Ammon's horn (tissue), 1 donor: ENCODE results near the gene GRIPAP1.

Experiments
- DNase-seq: peaks from one replicate; pipeline ENCODE4 v3.0.0-alpha.2; 2016; ENCODE audit warnings: low spot score

GRIPAP1 gene

GRCh38 chrX:49002091-49002935, at the start of gene GRIPAP1:
TSS of gene GRIPAP1 (minus strand) at chrX:49002264. CDS start at chrX:49002229, 35 bp downstream.
- peak; percentile 74 for DNase-seq

GRCh38 chrX:49043987-49044281, 41.9 kb upstream of the GRIPAP1 start:
- no peak for DNase-seq

GRCh38 chrX:49043220-49043986, 41.3 kb upstream of the GRIPAP1 start, which contains the start of gene TFE3:
TSS of gene TFE3 (minus strand) at chrX:49043357. CDS start at chrX:49043226, 131 bp downstream.
- DNase-seq, result peak; percentile 99

- no peak for DNase-seq
These were observed 40.6 kb upstream of the GRIPAP1 start for GRCh38 chrX:49042581-49043219.

- peak; percentile 9 for DNase-seq
These were observed 39.9 kb upstream of the GRIPAP1 start for GRCh38 chrX:49041744-49042580.

- DNase-seq, result no peak
These were observed 38.4 kb upstream of the GRIPAP1 start for GRCh38 chrX:49040376-49040955.

- peak; percentile 62 for DNase-seq
These were observed 37.7 kb upstream of the GRIPAP1 start for GRCh38 chrX:49039598-49040375.

GRCh38 chrX:49037883-49038475, 35.9 kb upstream of the GRIPAP1 start:
- no peak for DNase-seq

- no peak for DNase-seq
These were observed 28.2 kb upstream of the GRIPAP1 start for GRCh38 chrX:49030283-49030682.

- no peak for DNase-seq
These were observed 27.8 kb upstream of the GRIPAP1 start for GRCh38 chrX:49029876-49030275.

GRCh38 chrX:49019599-49020249, 17.7 kb upstream of the GRIPAP1 start:
- DNase-seq, result no peak

- no peak for DNase-seq
These were observed 17.0 kb upstream of the GRIPAP1 start for GRCh38 chrX:49019050-49019449.

- DNase-seq, result no peak
These were observed 1.6 kb upstream of the GRIPAP1 start for GRCh38 chrX:49003696-49004095.

- DNase-seq, result peak; percentile 16
These were observed 458 bp downstream of the GRIPAP1 start for GRCh38 chrX:49001521-49002090.

GRCh38 chrX:49000636-49001035, 1.4 kb downstream of the GRIPAP1 start:
- no peak for DNase-seq

- no peak for DNase-seq
These were observed 3.0 kb downstream of the GRIPAP1 start for GRCh38 chrX:48999030-48999429.

GRCh38 chrX:48998391-48998790, 3.7 kb downstream of the GRIPAP1 start:
- DNase-seq, result no peak

GRCh38 chrX:48997865-48998264, 4.2 kb downstream of the GRIPAP1 start:
- no peak for DNase-seq

- DNase-seq, result no peak
These were observed 4.6 kb downstream of the GRIPAP1 start for GRCh38 chrX:48997455-48997854.
